Heart left ventricle (tissue), 16 donors: ENCODE data around the gene FAM53A. TPM values are rescaled to one million over a fixed set of nuclear protein-coding genes. Genes with fewer than 3 reads are reported as not detected.

Experiments
- ATAC-seq, 4 donors: fragments of 200-7000 bp; cut with Tn5 transposase; one replicate each; pipeline ENCODE4 v1.9.1; 2020 to 2022; ENCODE audit warnings: moderate library complexity in 4 of 4, mild to moderate bottlenecking in 3 of 4, moderate number of reproducible peaks in 1 of 4
- DNase-seq, 5 donors: peaks; one replicate each; pipeline ENCODE4 v3.0.0-alpha.2; 2020
- H3K27ac ChIP-seq, 12 donors: fragments of 200-600 bp; sonication (generic) in 4 of 12; one replicate each; pipeline versions ENCODE4 v1.5.0 to v1.8.0; 2016 to 2022; ENCODE audit warnings: mild to moderate bottlenecking in 2 of 12
- H3K27me3 ChIP-seq, 9 donors: fragments of 200-600 bp; sonication (generic) in 2 of 9; one replicate each; pipeline versions ENCODE4 v1.5.1 to v1.8.0; 2016 to 2022; ENCODE audit warnings: mild to moderate bottlenecking in 3 of 9
- H3K36me3 ChIP-seq, 9 donors: fragments of 200-600 bp; sonication (generic) in 2 of 9; one replicate each; pipeline versions ENCODE4 v1.5.0 to v1.8.0; 2018 to 2022; ENCODE audit warnings: mild to moderate bottlenecking in 2 of 9
- H3K4me1 ChIP-seq, 12 donors: fragments of 200-600 bp; sonication (generic) in 4 of 12; one replicate each; pipeline versions ENCODE4 v1.5.0 to v1.8.0; 2016 to 2022; ENCODE audit warnings: mild to moderate bottlenecking in 3 of 12
- H3K4me3 ChIP-seq, 12 donors: fragments of 200-600 bp; sonication (generic) in 4 of 12; one replicate each; pipeline versions ENCODE4 v1.5.0 to v1.8.0; 2017 to 2022; ENCODE audit warnings: mild to moderate bottlenecking in 9 of 12, moderate library complexity in 4 of 12
- H3K9me3 ChIP-seq, 12 donors: fragments of 200-600 bp; sonication (generic) in 4 of 12; one replicate each; pipeline versions ENCODE4 v1.5.0 to v1.8.0; 2016 to 2022; ENCODE audit warnings: mild to moderate bottlenecking in 1 of 12
- POLR2A ChIP-seq, 2 donors: fragments of 450-650 bp; IDR thresholded peaks; one replicate each; pipeline ENCODE4 v1.6.1; 2017; ENCODE audit warnings: antibody characterized with exemption in 2 of 2, mild to moderate bottlenecking in 2 of 2, moderate library complexity in 2 of 2
- WGBS, 4 donors: extraction: QIAGEN DNeasy Blood & Tissue Kit in 2 of 4; methylation state at CpG; one replicate each; pipeline versions ENCODE4 v1.1.5 to v1.1.7; 2013 to 2018; 5-methylcytosine and 5-hydroxymethylcytosine counted together
- intact Hi-C, 10 donors: fragments of 100-400 bp; cut with DNase I; formaldehyde crosslinking; loops; one replicate each; pipeline versions ENCODE4 v1.11.1 to v1.14.2; 2022
- polyA plus RNA-seq, 2 donors: library from polyadenylated mRNA; stranded (reverse); fragments of 200-250 nt; gene quantifications; one replicate each; pipeline ENCODE4 v1.2.3, GENCODE V29; 2013
- total RNA-seq, 9 donors: library from RNA; depleted of rRNA in 2 of 9; stranded (reverse); fragments of >200 nt in 2 of 9; fragmentation: NEBNext Ultra II Directional in 3 of 9; extraction: Animal tissue kit (Norgen Biotek cat#: 25700) in 3 of 9; gene quantifications; one replicate each; pipeline versions ENCODE4 v1.1.0 to v1.2.4, GENCODE V29; 2016 to 2023
- TF ChIP-seq, protein P1 (sequence below), 12 donors: fragments of 200-600 bp; sonication (generic) in 4 of 12; IDR thresholded peaks; one replicate each; pipeline versions ENCODE4 v1.5.0 to v1.8.0; 2018 to 2022; ENCODE audit warnings: antibody characterized with exemption in 12 of 12, mild to moderate bottlenecking in 5 of 12
- donor health status: ischemic (EF 13 %, LVEDD 7.1; RV severe dilation, severe dysfunction).
- donor health status: healthy with polysubstance abuse.
- donor health status: DM: no; HTN: yes; CAD: no.
- donor health status: DM: no; HTN: no; CAD: no.
- donor health status: ischemic (EF 25% LVEDD 6.9; RV normal size, moderate dysfunction).
- donor health status: ischemic (EF 25% LVEDD 5.7; RV mildly dilated, moderate dysfunction).
- donor health status: healthy.
- donor health status: DM: yes; HTN: yes; CAD: no.
- donor health status: ischemic (EF 35%, LVEDD 5.7; RV mildly dilated, moderate dysfunction).
- donor health status: nonischemic (EF 11% LVEDD 7.7; RV severe dilation, severe dysfunction).
- donor health status: DM: yes; HTN: yes; CAD: no.
- donor health status: PGD.
- donor health status: ischemic (EF 29% LVEDD 5.4; RV normal size, mild dysfunction).
- donor health status: nonischemic (EF 23%, LVEDD 6.1; RV moderate dilation, normal function).

The FAM53A gene
- total and polyA plus RNA-seq, 11 donors, result 0.42 to 2.3 (median 0.99) TPM

DNA sequence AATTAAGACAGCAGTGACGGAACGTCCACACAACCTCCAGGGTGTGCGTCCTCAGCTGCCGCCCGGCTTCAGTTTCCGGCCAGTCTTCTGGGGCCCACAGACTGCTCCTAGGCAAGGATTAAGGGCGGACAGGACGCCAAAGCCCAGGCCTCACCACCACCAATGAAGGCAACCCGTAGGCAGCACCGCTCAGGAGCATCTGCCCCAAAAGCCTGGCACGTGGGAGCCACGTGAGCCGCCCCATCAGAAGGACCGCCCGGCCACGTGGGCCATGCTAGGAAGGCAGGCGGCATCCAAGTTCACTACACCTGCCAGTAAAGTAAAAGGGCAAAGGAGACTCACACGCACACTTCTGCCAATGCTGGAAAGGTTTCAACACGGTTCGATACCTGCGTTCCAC lies 14.3 kb downstream of the FAM53A start:
- H3K27ac ChIP-seq, result no peak overlapping the region
- TF ChIP-seq POLR2A (IDR thresholded peaks at IDR 0.05), result no peak
- TF ChIP-seq, protein P1, sequence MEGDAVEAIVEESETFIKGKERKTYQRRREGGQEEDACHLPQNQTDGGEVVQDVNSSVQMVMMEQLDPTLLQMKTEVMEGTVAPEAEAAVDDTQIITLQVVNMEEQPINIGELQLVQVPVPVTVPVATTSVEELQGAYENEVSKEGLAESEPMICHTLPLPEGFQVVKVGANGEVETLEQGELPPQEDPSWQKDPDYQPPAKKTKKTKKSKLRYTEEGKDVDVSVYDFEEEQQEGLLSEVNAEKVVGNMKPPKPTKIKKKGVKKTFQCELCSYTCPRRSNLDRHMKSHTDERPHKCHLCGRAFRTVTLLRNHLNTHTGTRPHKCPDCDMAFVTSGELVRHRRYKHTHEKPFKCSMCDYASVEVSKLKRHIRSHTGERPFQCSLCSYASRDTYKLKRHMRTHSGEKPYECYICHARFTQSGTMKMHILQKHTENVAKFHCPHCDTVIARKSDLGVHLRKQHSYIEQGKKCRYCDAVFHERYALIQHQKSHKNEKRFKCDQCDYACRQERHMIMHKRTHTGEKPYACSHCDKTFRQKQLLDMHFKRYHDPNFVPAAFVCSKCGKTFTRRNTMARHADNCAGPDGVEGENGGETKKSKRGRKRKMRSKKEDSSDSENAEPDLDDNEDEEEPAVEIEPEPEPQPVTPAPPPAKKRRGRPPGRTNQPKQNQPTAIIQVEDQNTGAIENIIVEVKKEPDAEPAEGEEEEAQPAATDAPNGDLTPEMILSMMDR (IDR thresholded peaks at IDR 0.05), result no peak
- H3K9me3 ChIP-seq, result no peaks in the 10 kb centered on the region
- no peaks in the 10 kb centered on the region for H3K36me3 ChIP-seq
- no peak overlapping the region for H3K4me3 ChIP-seq
- 92 to 95% (median 94%) methylated on average over 18 to 21 of the region's 21 CpGs for WGBS, 4 donors
- peaks cover 0 to 11% (median 0%) of the 10 kb centered on the region in 12 donors for H3K4me1 ChIP-seq
- no peak for ATAC-seq
- DNase-seq, result no peak
- intact Hi-C loops, result no loop called here
- no peaks in the 10 kb centered on the region for H3K27me3 ChIP-seq

DNA sequence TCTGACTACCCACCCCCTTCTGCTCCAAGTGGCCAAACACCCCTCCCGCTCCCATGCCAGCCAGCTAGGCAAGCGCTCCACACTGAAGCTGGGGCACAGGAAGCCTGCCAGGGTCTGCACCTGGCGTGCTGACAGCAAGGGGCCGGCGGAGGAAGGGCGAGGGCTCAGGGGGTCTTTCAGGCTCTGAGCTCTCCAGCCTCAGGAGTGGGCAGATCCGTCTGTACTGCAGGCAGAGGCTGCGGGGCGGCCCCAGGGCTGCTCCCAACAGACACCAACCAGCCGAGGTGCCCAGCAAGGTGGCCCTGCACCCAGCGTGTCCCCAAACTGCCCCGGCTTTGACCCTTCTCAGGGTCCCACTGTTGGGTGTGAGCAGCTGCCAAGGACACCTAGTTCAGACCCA lies 14.8 kb downstream of the FAM53A start:
- peaks cover 0 to 11% (median 0%) of the 10 kb centered on the region in 12 donors for H3K4me1 ChIP-seq
- no peaks in the 10 kb centered on the region for H3K27me3 ChIP-seq
- 86 to 94% (median 91%) methylated on average over 10 to 12 of the region's 12 CpGs for WGBS, 4 donors
- no peaks in the 10 kb centered on the region for H3K9me3 ChIP-seq
- ATAC-seq (no peak), DNase-seq (no peak)
- no peak overlapping the region for H3K4me3 ChIP-seq
- no peak for TF ChIP-seq POLR2A (IDR thresholded peaks at IDR 0.05)
- TF ChIP-seq, protein P1 (IDR thresholded peaks at IDR 0.05), result no peak
- H3K27ac ChIP-seq, result no peak overlapping the region
- intact Hi-C loops, result no loop called here
- no peaks in the 10 kb centered on the region for H3K36me3 ChIP-seq

DNA sequence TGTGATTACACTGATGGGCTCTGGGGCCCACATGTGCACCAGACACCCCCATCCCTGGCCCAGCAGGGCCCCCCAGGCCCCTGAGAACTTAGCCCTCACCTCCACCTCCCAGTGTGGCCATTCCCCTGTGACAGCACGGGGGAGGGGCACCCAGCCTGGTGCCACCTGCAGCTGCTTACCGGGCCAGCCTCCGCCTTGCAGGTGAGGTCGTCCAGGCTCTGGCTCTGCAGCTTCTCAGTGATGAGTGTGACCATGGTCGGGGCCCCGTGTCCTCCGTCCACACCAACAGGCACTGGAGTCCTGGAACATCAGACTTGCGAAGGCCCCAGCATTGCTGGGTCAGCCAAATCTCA lies 15.6 kb downstream of the FAM53A start:
- H3K36me3 ChIP-seq, result no peaks in the 10 kb centered on the region
- WGBS, 4 donors, result 50 to 78% (median 70%) methylated on average over 7 to 8 of the region's 8 CpGs
- intact Hi-C loops, result no loop called here
- no peaks in the 10 kb centered on the region for H3K9me3 ChIP-seq
- no peak for ATAC-seq
- H3K4me1 ChIP-seq, result peaks cover 0 to 11% (median 0%) of the 10 kb centered on the region in 12 donors
- DNase-seq, result no peak
- H3K27me3 ChIP-seq, result no peaks in the 10 kb centered on the region
- no peak overlapping the region for H3K4me3 ChIP-seq
- no peak overlapping the region for H3K27ac ChIP-seq
- TF ChIP-seq POLR2A (IDR thresholded peaks at IDR 0.05), result no peak
- TF ChIP-seq, protein P1 (IDR thresholded peaks at IDR 0.05), result no peak

DNA sequence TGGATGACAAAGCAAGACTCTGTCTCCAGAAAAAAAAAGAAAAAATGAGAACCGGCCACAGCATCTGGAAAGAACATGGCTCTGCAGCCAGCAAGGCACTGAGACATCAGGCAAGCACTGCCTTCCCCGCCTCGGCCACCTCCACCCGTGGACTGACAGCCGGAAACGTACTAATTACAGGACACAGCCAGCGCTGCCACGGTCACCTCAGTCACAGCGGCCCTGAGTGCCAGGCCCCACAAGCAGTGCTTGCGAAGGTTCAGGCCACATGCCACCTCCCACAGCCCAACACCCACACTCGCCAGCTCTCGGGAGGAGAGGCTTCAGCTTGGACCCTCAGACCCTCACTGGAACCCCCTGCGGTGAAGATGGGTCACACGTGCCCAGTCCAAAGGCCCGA lies 16.8 kb downstream of the FAM53A start:
- Histone ChIP-seq H3K27ac (peak overlapping the region in 1 of 12 donors; percentile 63), H3K9me3 (no peaks in the 10 kb centered on the region), H3K4me1 (peaks cover 0 to 11% (median 0%) of the 10 kb centered on the region in 12 donors), H3K27me3 (no peaks in the 10 kb centered on the region), H3K4me3 (no peak overlapping the region), H3K36me3 (no peaks in the 10 kb centered on the region)
- intact Hi-C loops, result no loop called here
- DNase-seq (no peak), ATAC-seq (peak in 2 of 4 donors; percentile 36 to 41)
- TF ChIP-seq, protein P1 (IDR thresholded peaks at IDR 0.05), result no peak
- no peak for TF ChIP-seq POLR2A (IDR thresholded peaks at IDR 0.05)
- 79 to 85% (median 80%) methylated on average over 15 of the region's 15 CpGs for WGBS, 4 donors
